ENCODE measurements around the gene TMEM156. TPM values are rescaled to one million over a fixed set of nuclear protein-coding genes. Genes with fewer than 3 reads are reported as not detected.

The TMEM156 gene
- total RNA-seq, 6 donors from 2014 or later: 0.30 to 1.8 (median 1.0) TPM; not detected in 1

GRCh38 chr4:39048311-39048710 is 16.1 kb upstream of the TMEM156 start:
- no peak for TF ChIP-seq POLR2AphosphoS5 (IDR thresholded peaks at IDR 0.05)
- TF ChIP-seq, protein P1, sequence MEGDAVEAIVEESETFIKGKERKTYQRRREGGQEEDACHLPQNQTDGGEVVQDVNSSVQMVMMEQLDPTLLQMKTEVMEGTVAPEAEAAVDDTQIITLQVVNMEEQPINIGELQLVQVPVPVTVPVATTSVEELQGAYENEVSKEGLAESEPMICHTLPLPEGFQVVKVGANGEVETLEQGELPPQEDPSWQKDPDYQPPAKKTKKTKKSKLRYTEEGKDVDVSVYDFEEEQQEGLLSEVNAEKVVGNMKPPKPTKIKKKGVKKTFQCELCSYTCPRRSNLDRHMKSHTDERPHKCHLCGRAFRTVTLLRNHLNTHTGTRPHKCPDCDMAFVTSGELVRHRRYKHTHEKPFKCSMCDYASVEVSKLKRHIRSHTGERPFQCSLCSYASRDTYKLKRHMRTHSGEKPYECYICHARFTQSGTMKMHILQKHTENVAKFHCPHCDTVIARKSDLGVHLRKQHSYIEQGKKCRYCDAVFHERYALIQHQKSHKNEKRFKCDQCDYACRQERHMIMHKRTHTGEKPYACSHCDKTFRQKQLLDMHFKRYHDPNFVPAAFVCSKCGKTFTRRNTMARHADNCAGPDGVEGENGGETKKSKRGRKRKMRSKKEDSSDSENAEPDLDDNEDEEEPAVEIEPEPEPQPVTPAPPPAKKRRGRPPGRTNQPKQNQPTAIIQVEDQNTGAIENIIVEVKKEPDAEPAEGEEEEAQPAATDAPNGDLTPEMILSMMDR (IDR thresholded peaks at IDR 0.05): no peak
- no peak for TF ChIP-seq POLR2A (IDR thresholded peaks at IDR 0.05)
- no peak for TF ChIP-seq EP300 (IDR thresholded peaks at IDR 0.05)
- ATAC-seq (ENCODE audit: low FRiP score in 2 of 2) (no peak), DNase-seq (no peak)
- no peaks in the 10 kb centered on the region for H3K27me3 ChIP-seq
- no peak overlapping the region for H3K4me3 ChIP-seq
- 38 to 57% methylated on average over 1 of the region's 1 CpG for WGBS, 2 donors
- H3K9me3 ChIP-seq: no peaks in the 10 kb centered on the region
- peaks cover 26 to 33% (median 28%) of the 10 kb centered on the region in 4 donors for H3K4me1 ChIP-seq
- no peaks in the 10 kb centered on the region for H3K36me3 ChIP-seq
- peak overlapping the region in 2 of 4 donors; percentile 68 to 100 for H3K27ac ChIP-seq

GRCh38 chr4:39047681-39048080 is 15.5 kb upstream of the TMEM156 start:
- no peaks in the 10 kb centered on the region for H3K27me3 ChIP-seq
- DNase-seq (no peak), ATAC-seq (ENCODE audit: low FRiP score in 2 of 2) (no peak)
- H3K36me3 ChIP-seq: no peaks in the 10 kb centered on the region
- TF ChIP-seq, protein P1 (IDR thresholded peaks at IDR 0.05): no peak
- TF ChIP-seq POLR2A (IDR thresholded peaks at IDR 0.05) (no peak), POLR2AphosphoS5 (IDR thresholded peaks at IDR 0.05) (no peak), EP300 (IDR thresholded peaks at IDR 0.05) (no peak)
- H3K9me3 ChIP-seq: no peaks in the 10 kb centered on the region
- 71 to 74% methylated on average over 2 of the region's 2 CpGs for WGBS, 2 donors
- H3K27ac ChIP-seq: peak overlapping the region in 2 of 4 donors; percentile 68 to 100
- no peak overlapping the region for H3K4me3 ChIP-seq
- peaks cover 31 to 38% (median 33%) of the 10 kb centered on the region in 4 donors for H3K4me1 ChIP-seq

DNA sequence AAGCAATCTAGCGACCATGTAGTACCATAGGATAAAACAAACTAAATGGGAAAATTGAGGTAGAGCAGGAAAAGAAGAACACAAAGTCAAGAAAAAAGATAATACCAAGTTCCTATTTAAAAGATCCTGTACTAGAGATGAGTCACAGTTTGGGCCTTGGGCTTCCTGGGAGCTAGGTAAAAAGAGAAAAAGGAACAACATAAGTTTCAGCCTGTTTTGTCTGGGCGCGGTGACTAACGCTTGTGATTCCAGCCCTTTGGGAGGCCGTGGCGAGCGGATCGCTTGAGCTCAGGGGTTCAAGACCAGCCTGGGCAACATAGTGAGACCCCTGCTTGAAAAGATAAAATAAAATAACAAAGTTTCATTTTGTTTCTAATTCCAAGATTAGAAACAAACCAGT is 14.0 kb upstream of the TMEM156 start:
- Histone ChIP-seq H3K4me1 (peaks cover 32 to 44% (median 37%) of the 10 kb centered on the region in 4 donors), H3K27me3 (no peaks in the 10 kb centered on the region), H3K9me3 (no peaks in the 10 kb centered on the region), H3K27ac (peak overlapping the region; percentile 38 to 100 (median 92)), H3K36me3 (no peaks in the 10 kb centered on the region), H3K4me3 (peak overlapping the region in 3 of 4 donors; percentile 83 to 98 (median 93))
- DNase-seq: peak; percentile 24 to 41
- TF ChIP-seq EP300 (IDR thresholded peaks at IDR 0.05) (no peak), POLR2AphosphoS5 (IDR thresholded peaks at IDR 0.05) (no peak), POLR2A (IDR thresholded peaks at IDR 0.05) (no peak)
- TF ChIP-seq, protein P1 (IDR thresholded peaks at IDR 0.05): no peak
- ATAC-seq (ENCODE audit: low FRiP score in 2 of 2): no peak
- WGBS, 2 donors: 62 to 79% methylated on average over 8 of the region's 8 CpGs

- WGBS, 2 donors: 19 to 26% methylated on average over 3 of the region's 3 CpGs
- Histone ChIP-seq H3K9me3 (no peaks in the 10 kb centered on the region), H3K36me3 (no peaks in the 10 kb centered on the region), H3K4me1 (peaks cover 31 to 44% (median 37%) of the 10 kb centered on the region in 4 donors), H3K27ac (peak overlapping the region; percentile 87 to 100 (median 95)), H3K4me3 (peak overlapping the region; percentile 5 to 98 (median 88)), H3K27me3 (no peaks in the 10 kb centered on the region)
- TF ChIP-seq, protein P1 (IDR thresholded peaks at IDR 0.05): no peak
- TF ChIP-seq EP300 (IDR thresholded peaks at IDR 0.05) (no peak), POLR2A (IDR thresholded peaks at IDR 0.05) (no peak), POLR2AphosphoS5 (IDR thresholded peaks at IDR 0.05) (no peak)
- no peak for DNase-seq
- ATAC-seq (ENCODE audit: low FRiP score in 2 of 2): no peak
Measured at GRCh38 chr4:39045827-39046221, 13.6 kb upstream of the TMEM156 start.

Data from upper lobe of left lung (tissue), 6 donors.